HepG2 (cell line): ENCODE results near the gene GDA. TPM values are rescaled to one million over a fixed set of nuclear protein-coding genes. Genes with fewer than 3 reads are reported as not detected.
A peak's percentile ranks its signal among the peaks of the same experiment; 100 is the strongest.

Source experiments
- FOXC1 ChIP-seq: sonication (generic); formaldehyde crosslinking; IDR thresholded peaks from 2 replicates; pipeline ENCODE4 v1.8.0; 2022; ENCODE audit warnings: mild to moderate bottlenecking, missing genetic modification reagents, borderline replicate concordance
- HOXA9 ChIP-seq: sonication (generic); formaldehyde crosslinking; IDR thresholded peaks from 2 replicates; pipeline ENCODE4 v1.8.1; 2022; ENCODE audit warnings: missing genetic modification reagents, mild to moderate bottlenecking, moderate library complexity, borderline replicate concordance
- IKZF4 ChIP-seq: sonication (generic); formaldehyde crosslinking; IDR thresholded peaks from 2 replicates; pipeline ENCODE4 v1.5.1; 2020; ENCODE audit warnings: borderline replicate concordance, mild to moderate bottlenecking, low read depth, missing genetic modification reagents; ENCODE audit errors: not compliant biosample characterization
- LCORL ChIP-seq, 2 experiments: fragments of 450-650 bp in 1 of 2; sonication (generic) in 1 of 2; formaldehyde crosslinking in 1 of 2; IDR thresholded peaks; 2 replicates each; pipeline versions ENCODE4 v1.5.0 to v1.6.1; 2017 to 2020; ENCODE audit warnings: antibody characterized with exemption in 1 of 2, missing genetic modification reagents in 1 of 2
- MAX ChIP-seq: IDR thresholded peaks from 2 replicates; pipeline ENCODE4 v1.6.1; 2012; ENCODE audit warnings: inconsistent platforms
- PHF20 ChIP-seq: sonication (generic); formaldehyde crosslinking; IDR thresholded peaks from 2 replicates; pipeline ENCODE4 v1.5.0; 2020; ENCODE audit warnings: mild to moderate bottlenecking, missing genetic modification reagents
- PREB ChIP-seq: sonication (generic); formaldehyde crosslinking; IDR thresholded peaks from 2 replicates; pipeline ENCODE4 v1.4.0; 2020; ENCODE audit warnings: missing genetic modification reagents
- REXO4 ChIP-seq: sonication (generic); formaldehyde crosslinking; IDR thresholded peaks from 2 replicates; pipeline ENCODE4 v1.8.0; 2022; ENCODE audit warnings: missing genetic modification reagents, mild to moderate bottlenecking, borderline replicate concordance
- SUZ12 ChIP-seq: fragments of 150-350 bp; IDR thresholded peaks from 2 replicates; pipeline ENCODE4 v1.6.1; 2014; ENCODE audit warnings: low read depth, low read length
- TFDP1 ChIP-seq: IDR thresholded peaks from 2 replicates; pipeline ENCODE4 v1.6.1; 2016; ENCODE audit warnings: missing compliant biosample characterization, missing genetic modification reagents, borderline replicate concordance
- ZBTB34 ChIP-seq: sonication (generic); formaldehyde crosslinking; IDR thresholded peaks from 2 replicates; pipeline ENCODE4 v1.8.0; 2022; ENCODE audit warnings: mild to moderate bottlenecking, missing genetic modification reagents
- ZHX2 ChIP-seq, 2 experiments: sonication (generic) in 1 of 2; formaldehyde crosslinking in 1 of 2; IDR thresholded peaks; 2 replicates each; pipeline versions ENCODE4 v1.6.1 to v1.9.0; 2014 to 2022; ENCODE audit warnings: antibody characterized with exemption in 1 of 2, borderline replicate concordance in 1 of 2, inconsistent platforms in 1 of 2, low read depth in 1 of 2, missing genetic modification reagents in 1 of 2
- ZNF512 ChIP-seq: sonication (generic); formaldehyde crosslinking; IDR thresholded peaks from 2 replicates; pipeline ENCODE4 v1.4.0; 2020; ENCODE audit warnings: mild to moderate bottlenecking, missing genetic modification reagents
- ZSCAN12 ChIP-seq: sonication (generic); formaldehyde crosslinking; IDR thresholded peaks from 2 replicates; pipeline ENCODE4 v1.9.0; 2021; ENCODE audit warnings: mild to moderate bottlenecking, missing genetic modification reagents
- polyA plus RNA-seq, 8 experiments: library from polyadenylated mRNA; depleted of rRNA in 3 of 8; stranded (reverse) in 7 of 8; unstranded in 1 of 8; fragments of >200 nt; fragmentation: Illumina TruSeq in 4 of 8; extraction: Trizol in 4 of 8; gene quantifications; 2 replicates each; pipeline versions ENCODE4 v1.2.1 to v1.2.3, GENCODE V29; 2011 to 2016; ENCODE audit warnings: low read depth in 4 of 8, missing spikeins in 1 of 8, mixed read lengths in 1 of 8; ENCODE audit not compliant: insufficient read depth in 1 of 8
- total RNA-seq, 5 experiments: library from RNA; depleted of rRNA; stranded (reverse); fragments of >200 nt; fragmentation: Illumina TruSeq; extraction: Trizol; gene quantifications; 2 replicates each; pipeline ENCODE4 v1.2.3, GENCODE V29; 2016; ENCODE audit warnings: low read depth in 1 of 5

The GDA gene
- total and polyA plus RNA-seq, 2 of the 13 experiments (the other 11 are each of a cell fraction or from before 2014, with no cell fraction given) = 0.15 to 0.99 TPM

GRCh38 chr9:72149231-72149975 is at the start of gene GDA (continued):
- peak; percentile 56; the same call in 1 of the 2 replicates for TF ChIP-seq TFDP1 (CRISPR knock-in tag)
- TF ChIP-seq REXO4 (CRISPR knock-in tag) = 0 out of 2 replicates have a peak, but pooled peaks have one; percentile 30
- TF ChIP-seq ZHX2 (IDR thresholded peaks at IDR 0.05; ENCODE audit: low read depth) = no peak
- TF ChIP-seq ZHX2 (CRISPR knock-in tag; IDR thresholded peaks at IDR 0.05; ENCODE audit: borderline replicate concordance) = 0 out of 2 replicates have a peak, but pooled peaks have one; percentile 33
- peak; percentile 45; the same call in 1 of the 2 replicates for TF ChIP-seq ZBTB34 (CRISPR knock-in tag)
- peak; percentile 93 for TF ChIP-seq ZNF512
- TF ChIP-seq PREB (CRISPR knock-in tag) = no peak
- TF ChIP-seq PHF20 = no peak
- no peak for TF ChIP-seq LCORL (IDR thresholded peaks at IDR 0.05)
- 0 out of 2 replicates have a peak, but pooled peaks have one; percentile 37 for TF ChIP-seq LCORL (CRISPR knock-in tag; IDR thresholded peaks at IDR 0.05)
- peak; percentile 76 for TF ChIP-seq MAX
- TF ChIP-seq ZSCAN12 (CRISPR knock-in tag) = peak; percentile 57; the same call in 1 of the 2 replicates
- peak; percentile 94 for TF ChIP-seq FOXC1 (CRISPR knock-in tag)
- TF ChIP-seq HOXA9 = 0 out of 2 replicates have a peak, but pooled peaks have one; percentile 31
- TF ChIP-seq IKZF4 = peak; percentile 90
- TF ChIP-seq SUZ12 = no peak
